SK-N-SH (cell line): ENCODE results near the gene HBG1. TPM values are rescaled to one million over a fixed set of nuclear protein-coding genes. Genes with fewer than 3 reads are reported as not detected.

Experiments used
- CTCF ChIA-PET: fragments of 300-600, 350-600 bp; formaldehyde crosslinking; extraction: SDS; loops from one replicate; lab custom pipeline; 2021; lab: Yijun Ruan, JAX
- POLR2A ChIA-PET: fragments of 350-600 bp; sonication (Branson Sonifier 250); formaldehyde crosslinking; extraction: SDS; loops from one replicate; lab custom pipeline; 2020; ENCODE audit warnings: antibody characterized with exemption, inconsistent platforms; lab: Yijun Ruan, JAX
- DNase-seq: peaks from one replicate; pipeline ENCODE4 v3.0.0; 2012
- H2AFZ ChIP-seq: fragments of 200-600 bp; sonication (generic); 2 replicates; pipeline ENCODE4 v1.8.1; 2016; ENCODE audit warnings: antibody characterized with exemption, mild to moderate bottlenecking, low read depth
- H3F3A ChIP-seq: fragments of 200-600 bp; sonication (generic); replicated peaks from 2 replicates; pipeline ENCODE3; 2016; ENCODE audit warnings: antibody characterized with exemption, mild to moderate bottlenecking; ENCODE audit not compliant: insufficient read depth
- H3K27ac ChIP-seq, 2 experiments: fragments of 200-500 bp in 1 of 2; fragments of 200-600 bp in 1 of 2; sonication (Bioruptor generic) in 1 of 2; sonication (generic), shearing (Covaris generic) in 1 of 2; 2 replicates each; pipeline versions ENCODE4 v1.5.1 to v1.6.1; 2014 to 2016; ENCODE audit warnings: low read depth in 2 of 2, inconsistent platforms in 1 of 2, low read length in 1 of 2, mild to moderate bottlenecking in 1 of 2, mixed read lengths in 1 of 2
- H3K27me3 ChIP-seq: fragments of 200-600 bp; sonication (generic), shearing (Covaris generic); 2 replicates; pipeline ENCODE4 v1.6.1; 2016; ENCODE audit warnings: mixed run types; ENCODE audit not compliant: insufficient read depth
- H3K36me3 ChIP-seq, 2 experiments: fragments of 200-500 bp in 1 of 2; fragments of 200-600 bp in 1 of 2; sonication (Bioruptor generic) in 1 of 2; sonication (generic) in 1 of 2; replicated peaks in 1 of 2; 2 replicates each; pipeline versions ENCODE3 to v1.5.1; 2014 to 2016; ENCODE audit warnings: low read length in 1 of 2, mild to moderate bottlenecking in 1 of 2; ENCODE audit not compliant: insufficient read depth in 2 of 2, control insufficient read depth in 1 of 2
- H3K4me1 ChIP-seq, 2 experiments: fragments of 200-500 bp in 1 of 2; fragments of 200-600 bp in 1 of 2; sonication (Bioruptor generic) in 1 of 2; sonication (generic), shearing (Covaris generic) in 1 of 2; 2 replicates each; pipeline versions ENCODE4 v1.5.1 to v1.6.1; 2014 to 2016; ENCODE audit warnings: low read depth in 1 of 2, low read length in 1 of 2, mixed run types in 1 of 2; ENCODE audit not compliant: insufficient read depth in 2 of 2, control insufficient read depth in 1 of 2
- H3K4me2 ChIP-seq: fragments of 200-600 bp; sonication (generic), shearing (Covaris generic); 2 replicates; pipeline ENCODE4 v1.6.1; 2017; ENCODE audit warnings: mixed run types
- H3K4me3 ChIP-seq, 2 experiments: fragments of 200-500 bp in 1 of 2; fragments of 200-600 bp in 1 of 2; sonication (Bioruptor generic) in 1 of 2; sonication (generic), shearing (Covaris generic) in 1 of 2; 2 replicates each; pipeline versions ENCODE4 v1.5.1 to v1.8.1; 2014 to 2016; ENCODE audit warnings: low read depth in 2 of 2, inconsistent platforms in 1 of 2, low read length in 1 of 2, mild to moderate bottlenecking in 1 of 2, mixed read lengths in 1 of 2, moderate library complexity in 1 of 2
- H3K79me2 ChIP-seq: fragments of 200-600 bp; sonication (generic); 2 replicates; pipeline ENCODE4 v1.8.1; 2017; ENCODE audit warnings: mild to moderate bottlenecking; ENCODE audit not compliant: insufficient read depth
- H3K9ac ChIP-seq: fragments of 200-600 bp; sonication (generic); 2 replicates; pipeline ENCODE4 v1.6.1; 2017; ENCODE audit warnings: mixed run types
- H3K9me2 ChIP-seq: fragments of 200-600 bp; sonication (generic); 2 replicates; pipeline ENCODE4 v1.6.1; 2017; ENCODE audit warnings: mixed run types
- H3K9me3 ChIP-seq: fragments of 200-600 bp; sonication (generic); 2 replicates; pipeline ENCODE4 v1.6.1; 2017; ENCODE audit warnings: mixed run types, mild to moderate bottlenecking, moderate library complexity
- H4K20me1 ChIP-seq: fragments of 200-600 bp; sonication (generic); 2 replicates; pipeline ENCODE4 v1.6.1; 2017; ENCODE audit warnings: mild to moderate bottlenecking, mixed run types; ENCODE audit not compliant: insufficient read depth
- CHD2 ChIP-seq: fragments of 150-350 bp; IDR thresholded peaks from 2 replicates; pipeline ENCODE4 v1.6.1; 2018; ENCODE audit warnings: low read length; ENCODE audit not compliant: partially characterized antibody
- EP300 ChIP-seq, 2 experiments: IDR thresholded peaks; 2 replicates each; pipeline versions ENCODE4 v1.4.0 to v1.6.1; 2012; ENCODE audit warnings: borderline replicate concordance in 1 of 2, low read depth in 1 of 2, low read length in 1 of 2
- FOSL2 ChIP-seq: IDR thresholded peaks from 2 replicates; pipeline ENCODE4 v1.4.0; 2012; ENCODE audit warnings: low read depth, mild to moderate bottlenecking, moderate library complexity, borderline replicate concordance
- FOXM1 ChIP-seq: IDR thresholded peaks from 2 replicates; pipeline ENCODE4 v1.4.0; 2012; ENCODE audit warnings: low read depth, mild to moderate bottlenecking
- GABPA ChIP-seq: IDR thresholded peaks from 2 replicates; pipeline ENCODE4 v1.4.0; 2012; ENCODE audit warnings: low read depth, mild to moderate bottlenecking
- JUND ChIP-seq: IDR thresholded peaks from 2 replicates; pipeline ENCODE4 v1.4.0; 2012
- MXI1 ChIP-seq: IDR thresholded peaks from 2 replicates; pipeline ENCODE4 v1.6.1; 2012; ENCODE audit warnings: mild to moderate bottlenecking, low read depth, low read length, improper control_type of control experiment
- NFIC ChIP-seq: IDR thresholded peaks from 2 replicates; pipeline ENCODE4 v1.4.0; 2012; ENCODE audit warnings: borderline replicate concordance
- RAD21 ChIP-seq: IDR thresholded peaks from 2 replicates; pipeline ENCODE4 v1.6.1; 2012; ENCODE audit warnings: mild to moderate bottlenecking, low read length
- RCOR1 ChIP-seq: fragments of 150-350 bp; IDR thresholded peaks from 2 replicates; pipeline ENCODE4 v1.6.1; 2017; ENCODE audit warnings: antibody characterized with exemption, low read length
- RXRA ChIP-seq: IDR thresholded peaks from 2 replicates; pipeline ENCODE4 v1.4.0; 2012; ENCODE audit warnings: low read depth, mild to moderate bottlenecking, borderline replicate concordance
- SIN3A ChIP-seq: IDR thresholded peaks from 2 replicates; pipeline ENCODE4 v1.6.1; 2012; ENCODE audit warnings: low read depth, mild to moderate bottlenecking, low read length, moderate library complexity, borderline replicate concordance
- TCF12 ChIP-seq: IDR thresholded peaks from 2 replicates; pipeline ENCODE4 v1.4.0; 2012
- TEAD4 ChIP-seq: IDR thresholded peaks from 2 replicates; pipeline ENCODE4 v1.4.0; 2012; ENCODE audit warnings: mild to moderate bottlenecking, borderline replicate concordance; ENCODE audit not compliant: insufficient read depth
- WGBS: methylation state at CpG from one replicate; pipeline ENCODE4 v1.1.6; 2017; ENCODE audit warnings: low lambda C conversion rate; 5-methylcytosine and 5-hydroxymethylcytosine counted together
- polyA plus RNA-seq, 3 experiments: library from polyadenylated mRNA; depleted of rRNA; stranded (reverse); fragments of >200 nt; gene quantifications; 2 replicates each; pipeline ENCODE4 v1.2.3, GENCODE V29; 2012
- TF ChIP-seq, protein P1 (sequence below): fragments of 150-350 bp; IDR thresholded peaks from 2 replicates; pipeline ENCODE4 v1.6.1; 2016; ENCODE audit warnings: mild to moderate bottlenecking, low read depth, low read length
- TF ChIP-seq, protein P2 (sequence below): fragments of 200-600 bp; sonication (generic); IDR thresholded peaks from 2 replicates; pipeline ENCODE4 v1.6.1; 2017; ENCODE audit warnings: antibody characterized with exemption, mild to moderate bottlenecking, moderate library complexity
- TF ChIP-seq, protein P3 (sequence below): IDR thresholded peaks from 2 replicates; pipeline ENCODE4 v1.4.0; 2012; ENCODE audit warnings: low read depth, borderline replicate concordance

Gene HBG1
- polyA plus RNA-seq, 1 of the 3 experiments (the other 2 are of a cell fraction): not detected

DNA sequence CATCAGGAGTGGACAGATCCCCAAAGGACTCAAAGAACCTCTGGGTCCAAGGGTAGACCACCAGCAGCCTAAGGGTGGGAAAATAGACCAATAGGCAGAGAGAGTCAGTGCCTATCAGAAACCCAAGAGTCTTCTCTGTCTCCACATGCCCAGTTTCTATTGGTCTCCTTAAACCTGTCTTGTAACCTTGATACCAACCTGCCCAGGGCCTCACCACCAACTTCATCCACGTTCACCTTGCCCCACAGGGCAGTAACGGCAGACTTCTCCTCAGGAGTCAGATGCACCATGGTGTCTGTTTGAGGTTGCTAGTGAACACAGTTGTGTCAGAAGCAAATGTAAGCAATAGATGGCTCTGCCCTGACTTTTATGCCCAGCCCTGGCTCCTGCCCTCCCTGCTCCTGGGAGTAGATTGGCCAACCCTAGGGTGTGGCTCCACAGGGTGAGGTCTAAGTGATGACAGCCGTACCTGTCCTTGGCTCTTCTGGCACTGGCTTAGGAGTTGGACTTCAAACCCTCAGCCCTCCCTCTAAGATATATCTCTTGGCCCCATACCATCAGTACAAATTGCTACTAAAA, 22.8 kb downstream of the HBG1 start, which contains the start of gene HBB (continued):
- TF ChIP-seq CHD2 (no peak), FOXM1 (no peak), MXI1 (no peak), TCF12 (no peak), SIN3A (no peak)
- TF ChIP-seq, protein P1, sequence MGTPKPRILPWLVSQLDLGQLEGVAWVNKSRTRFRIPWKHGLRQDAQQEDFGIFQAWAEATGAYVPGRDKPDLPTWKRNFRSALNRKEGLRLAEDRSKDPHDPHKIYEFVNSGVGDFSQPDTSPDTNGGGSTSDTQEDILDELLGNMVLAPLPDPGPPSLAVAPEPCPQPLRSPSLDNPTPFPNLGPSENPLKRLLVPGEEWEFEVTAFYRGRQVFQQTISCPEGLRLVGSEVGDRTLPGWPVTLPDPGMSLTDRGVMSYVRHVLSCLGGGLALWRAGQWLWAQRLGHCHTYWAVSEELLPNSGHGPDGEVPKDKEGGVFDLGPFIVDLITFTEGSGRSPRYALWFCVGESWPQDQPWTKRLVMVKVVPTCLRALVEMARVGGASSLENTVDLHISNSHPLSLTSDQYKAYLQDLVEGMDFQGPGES: no peak

DNA sequence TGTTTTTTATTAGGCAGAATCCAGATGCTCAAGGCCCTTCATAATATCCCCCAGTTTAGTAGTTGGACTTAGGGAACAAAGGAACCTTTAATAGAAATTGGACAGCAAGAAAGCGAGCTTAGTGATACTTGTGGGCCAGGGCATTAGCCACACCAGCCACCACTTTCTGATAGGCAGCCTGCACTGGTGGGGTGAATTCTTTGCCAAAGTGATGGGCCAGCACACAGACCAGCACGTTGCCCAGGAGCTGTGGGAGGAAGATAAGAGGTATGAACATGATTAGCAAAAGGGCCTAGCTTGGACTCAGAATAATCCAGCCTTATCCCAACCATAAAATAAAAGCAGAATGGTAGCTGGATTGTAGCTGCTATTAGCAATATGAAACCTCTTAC, 24.2 kb downstream of the HBG1 start:
- Histone ChIP-seq H4K20me1 (no peaks in the 10 kb centered on the region), H3F3A (no peaks in the 10 kb centered on the region), H3K79me2 (no peaks in the 10 kb centered on the region), H3K4me1 (no peaks in the 10 kb centered on the region), H3K9ac (no peak overlapping the region), H2AFZ (no peak overlapping the region), H3K4me2 (no peak overlapping the region), H3K27ac (no peak overlapping the region), H3K4me3 (no peak overlapping the region), H3K9me2 (no peaks in the 10 kb centered on the region), H3K9me3 (no peaks in the 10 kb centered on the region), H3K36me3 (no peaks in the 10 kb centered on the region), H3K27me3 (no peaks in the 10 kb centered on the region)
- no peak for TF ChIP-seq RCOR1
- TF ChIP-seq EP300 (IDR thresholded peaks at IDR 0.05; ENCODE audit: borderline replicate concordance in 1 of 2, low read depth in 1 of 2, low read length in 1 of 2): no peak
- no peak for TF ChIP-seq FOSL2
- TF ChIP-seq, protein P2, sequence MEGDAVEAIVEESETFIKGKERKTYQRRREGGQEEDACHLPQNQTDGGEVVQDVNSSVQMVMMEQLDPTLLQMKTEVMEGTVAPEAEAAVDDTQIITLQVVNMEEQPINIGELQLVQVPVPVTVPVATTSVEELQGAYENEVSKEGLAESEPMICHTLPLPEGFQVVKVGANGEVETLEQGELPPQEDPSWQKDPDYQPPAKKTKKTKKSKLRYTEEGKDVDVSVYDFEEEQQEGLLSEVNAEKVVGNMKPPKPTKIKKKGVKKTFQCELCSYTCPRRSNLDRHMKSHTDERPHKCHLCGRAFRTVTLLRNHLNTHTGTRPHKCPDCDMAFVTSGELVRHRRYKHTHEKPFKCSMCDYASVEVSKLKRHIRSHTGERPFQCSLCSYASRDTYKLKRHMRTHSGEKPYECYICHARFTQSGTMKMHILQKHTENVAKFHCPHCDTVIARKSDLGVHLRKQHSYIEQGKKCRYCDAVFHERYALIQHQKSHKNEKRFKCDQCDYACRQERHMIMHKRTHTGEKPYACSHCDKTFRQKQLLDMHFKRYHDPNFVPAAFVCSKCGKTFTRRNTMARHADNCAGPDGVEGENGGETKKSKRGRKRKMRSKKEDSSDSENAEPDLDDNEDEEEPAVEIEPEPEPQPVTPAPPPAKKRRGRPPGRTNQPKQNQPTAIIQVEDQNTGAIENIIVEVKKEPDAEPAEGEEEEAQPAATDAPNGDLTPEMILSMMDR: no peak
- no peak for TF ChIP-seq NFIC
- no peak for TF ChIP-seq RXRA
- TF ChIP-seq RAD21: no peak
- no peak for TF ChIP-seq JUND
- TF ChIP-seq TEAD4: no peak
- no peak for TF ChIP-seq CHD2
- TF ChIP-seq, protein P1: no peak
- TF ChIP-seq FOXM1: no peak
- no peak for TF ChIP-seq GABPA
- TF ChIP-seq, protein P3, sequence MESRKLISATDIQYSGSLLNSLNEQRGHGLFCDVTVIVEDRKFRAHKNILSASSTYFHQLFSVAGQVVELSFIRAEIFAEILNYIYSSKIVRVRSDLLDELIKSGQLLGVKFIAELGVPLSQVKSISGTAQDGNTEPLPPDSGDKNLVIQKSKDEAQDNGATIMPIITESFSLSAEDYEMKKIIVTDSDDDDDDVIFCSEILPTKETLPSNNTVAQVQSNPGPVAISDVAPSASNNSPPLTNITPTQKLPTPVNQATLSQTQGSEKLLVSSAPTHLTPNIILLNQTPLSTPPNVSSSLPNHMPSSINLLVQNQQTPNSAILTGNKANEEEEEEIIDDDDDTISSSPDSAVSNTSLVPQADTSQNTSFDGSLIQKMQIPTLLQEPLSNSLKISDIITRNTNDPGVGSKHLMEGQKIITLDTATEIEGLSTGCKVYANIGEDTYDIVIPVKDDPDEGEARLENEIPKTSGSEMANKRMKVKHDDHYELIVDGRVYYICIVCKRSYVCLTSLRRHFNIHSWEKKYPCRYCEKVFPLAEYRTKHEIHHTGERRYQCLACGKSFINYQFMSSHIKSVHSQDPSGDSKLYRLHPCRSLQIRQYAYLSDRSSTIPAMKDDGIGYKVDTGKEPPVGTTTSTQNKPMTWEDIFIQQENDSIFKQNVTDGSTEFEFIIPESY: no peak
- ChIA-PET CTCF (no interaction called here), POLR2A (no interaction called here)
- DNase-seq: no peak
- 6% methylated on average over 2 of the region's 2 CpGs for WGBS
